H1 (cell line): Measurements from ENCODE around the gene ICE1. TPM values are rescaled to one million over a fixed set of nuclear protein-coding genes. Genes with fewer than 3 reads are reported as not detected.

Experiments used
- CTCF ChIA-PET: fragments of 300-600 bp; sonication (Branson Sonifier 250); formaldehyde crosslinking; loops from one replicate; lab custom pipeline; 2021; ENCODE audit not compliant: partially characterized antibody; lab: Charles Lee
- POLR2A ChIA-PET: fragments of 300-600 bp; sonication (Branson Sonifier 250); formaldehyde crosslinking; loops from one replicate; lab custom pipeline; 2021; ENCODE audit warnings: inconsistent platforms; ENCODE audit not compliant: partially characterized antibody; lab: Charles Lee
- DNase-seq, 2 experiments: peaks; one replicate each; pipeline versions ENCODE4 v3.0.0 to v3.0.0-alpha.2; 2010 to 2022; ENCODE audit warnings: low spot score in 2 of 2, low read depth in 1 of 2, mixed read lengths in 1 of 2
- FAIRE-seq: peaks from 2 replicates; lab custom pipeline; 2011; peaks lifted over from hg19 to GRCh38; lab: Jason Lieb, UNC
- H2AFZ ChIP-seq: 2 replicates; pipeline ENCODE4 v1.8.1; 2012; ENCODE audit warnings: low read length, inconsistent platforms
- H2AK5ac ChIP-seq: 2 replicates; pipeline ENCODE4 v1.6.1; 2013; ENCODE audit warnings: low read depth, low read length
- H2BK120ac ChIP-seq: replicated peaks from 2 replicates; pipeline ENCODE3; 2013; ENCODE audit warnings: low read depth, low read length, inconsistent platforms
- H2BK12ac ChIP-seq: 2 replicates; pipeline ENCODE4 v1.6.1; 2013; ENCODE audit warnings: low read depth, low read length
- H2BK15ac ChIP-seq: 2 replicates; pipeline ENCODE4 v1.6.1; 2013; ENCODE audit warnings: low read length
- H2BK20ac ChIP-seq: 2 replicates; pipeline ENCODE4 v1.6.1; 2013; ENCODE audit warnings: low read length
- H2BK5ac ChIP-seq: 2 replicates; pipeline ENCODE4 v1.6.1; 2013; ENCODE audit warnings: low read depth, low read length
- H3K14ac ChIP-seq: 2 replicates; pipeline ENCODE4 v1.6.1; 2013; ENCODE audit warnings: inconsistent platforms; ENCODE audit not compliant: insufficient read length
- H3K18ac ChIP-seq: 2 replicates; pipeline ENCODE4 v1.6.1; 2013; ENCODE audit warnings: low read length; ENCODE audit errors: extremely low read depth
- H3K23ac ChIP-seq: 2 replicates; pipeline ENCODE4 v1.6.1; 2013; ENCODE audit warnings: inconsistent platforms; ENCODE audit not compliant: insufficient read length
- H3K23me2 ChIP-seq: 2 replicates; pipeline ENCODE4 v1.6.1; 2013; ENCODE audit warnings: low read depth, low read length
- H3K27ac ChIP-seq: 2 replicates; pipeline ENCODE4 v1.6.1; 2011; ENCODE audit warnings: low read depth, low read length, inconsistent platforms
- H3K27me3 ChIP-seq, 4 experiments: replicated peaks in 1 of 4; 1 replicate in 1 of 4; 2 replicates in 3 of 4; pipeline versions ENCODE4 v1.6.1 to v1.8.1; 2011 to 2013; ENCODE audit warnings: low read length in 3 of 4, mild to moderate bottlenecking in 3 of 4, inconsistent platforms in 2 of 4, mixed read lengths in 2 of 4, moderate library complexity in 1 of 4; ENCODE audit not compliant: control insufficient read depth in 3 of 4, insufficient read depth in 3 of 4; ENCODE audit errors: extremely low read depth in 1 of 4
- H3K36me3 ChIP-seq, 4 experiments: 2 replicates each; pipeline versions ENCODE4 v1.6.1 to v1.8.1; 2011 to 2013; ENCODE audit warnings: mild to moderate bottlenecking in 4 of 4, low read length in 3 of 4, moderate library complexity in 2 of 4, control low read depth in 1 of 4, inconsistent platforms in 1 of 4; ENCODE audit not compliant: insufficient read depth in 4 of 4, control insufficient read depth in 2 of 4
- H3K4ac ChIP-seq: replicated peaks from 2 replicates; pipeline ENCODE3; 2013; ENCODE audit warnings: low read length, low read depth, mixed read lengths, inconsistent platforms; ENCODE audit not compliant: insufficient read length
- H3K4me1 ChIP-seq, 4 experiments: replicated peaks in 1 of 4; 1 replicate in 1 of 4; 2 replicates in 3 of 4; pipeline versions ENCODE4 v1.6.1 to v1.8.1; 2011 to 2013; ENCODE audit warnings: low read length in 3 of 4, inconsistent platforms in 2 of 4, mixed read lengths in 1 of 4; ENCODE audit not compliant: insufficient read depth in 4 of 4, control insufficient read depth in 3 of 4
- H3K4me2 ChIP-seq, 2 experiments: 2 replicates each; pipeline versions ENCODE4 v1.6.1 to v1.8.1; 2011 to 2013; ENCODE audit warnings: low read depth in 2 of 2, low read length in 2 of 2, control low read depth in 1 of 2, inconsistent platforms in 1 of 2, mild to moderate bottlenecking in 1 of 2; ENCODE audit not compliant: insufficient read depth in 1 of 2
- H3K4me3 ChIP-seq, 4 experiments: fragments of 200-600, 300-600 bp in 1 of 4; sonication (generic), shearing (Covaris generic), sonication (Bioruptor Twin) in 1 of 4; 2 replicates each; pipeline versions ENCODE4 v1.5.1 to v1.8.1; 2011 to 2016; ENCODE audit warnings: low read length in 4 of 4, low read depth in 3 of 4, control low read depth in 2 of 4, inconsistent platforms in 2 of 4, mild to moderate bottlenecking in 2 of 4, mixed read lengths in 1 of 4, moderate library complexity in 1 of 4; ENCODE audit not compliant: insufficient read depth in 2 of 4; ENCODE audit errors: extremely low read depth in 1 of 4
- H3K56ac ChIP-seq: replicated peaks from 2 replicates; pipeline ENCODE3; 2013; ENCODE audit warnings: low read depth, mild to moderate bottlenecking, mixed read lengths, low read length, inconsistent platforms; ENCODE audit not compliant: insufficient read length
- H3K79me1 ChIP-seq: 2 replicates; pipeline ENCODE4 v1.6.1; 2013; ENCODE audit warnings: low read depth, low read length, control low read depth
- H3K79me2 ChIP-seq, 2 experiments: 2 replicates each; pipeline versions ENCODE4 v1.6.1 to v1.8.1; 2012 to 2013; ENCODE audit warnings: low read length in 2 of 2, mild to moderate bottlenecking in 2 of 2, inconsistent platforms in 1 of 2; ENCODE audit not compliant: insufficient read depth in 2 of 2, control insufficient read depth in 1 of 2
- H3K9ac ChIP-seq, 4 experiments: replicated peaks in 1 of 4; 1 replicate in 1 of 4; 2 replicates in 3 of 4; pipeline versions ENCODE4 v1.6.1 to v1.8.1; 2011 to 2013; ENCODE audit warnings: low read depth in 3 of 4, low read length in 3 of 4, control low read depth in 2 of 4, mild to moderate bottlenecking in 2 of 4, moderate library complexity in 2 of 4, inconsistent platforms in 1 of 4; ENCODE audit errors: extremely low read depth in 1 of 4
- H3K9me3 ChIP-seq, 2 experiments: 2 replicates each; pipeline versions ENCODE4 v1.6.1 to v1.8.1; 2012 to 2013; ENCODE audit warnings: mild to moderate bottlenecking in 2 of 2, moderate library complexity in 2 of 2, control low read depth in 1 of 2, inconsistent platforms in 1 of 2, low read depth in 1 of 2, low read length in 1 of 2, mixed read lengths in 1 of 2; ENCODE audit not compliant: insufficient read depth in 2 of 2
- H4K20me1 ChIP-seq, 2 experiments: replicated peaks in 1 of 2; 2 replicates each; pipeline versions ENCODE3 to v1.8.1; 2011 to 2013; ENCODE audit warnings: inconsistent platforms in 2 of 2, low read length in 2 of 2, mild to moderate bottlenecking in 1 of 2; ENCODE audit not compliant: insufficient read depth in 2 of 2, control insufficient read depth in 1 of 2
- H4K5ac ChIP-seq: 2 replicates; pipeline ENCODE4 v1.6.1; 2013; ENCODE audit warnings: low read length, low read depth, mixed read lengths, inconsistent platforms; ENCODE audit not compliant: insufficient read length
- H4K8ac ChIP-seq: 2 replicates; pipeline ENCODE4 v1.8.0; 2013; ENCODE audit warnings: mild to moderate bottlenecking, moderate library complexity, low read length, inconsistent platforms; ENCODE audit not compliant: insufficient read depth; ENCODE audit errors: extremely low read depth
- H4K91ac ChIP-seq: replicated peaks from 2 replicates; pipeline ENCODE3; 2013; ENCODE audit warnings: low read length, mixed read lengths, inconsistent platforms; ENCODE audit not compliant: insufficient read length
- ATF3 ChIP-seq: IDR thresholded peaks from 2 replicates; pipeline ENCODE4 v1.6.1; 2011; ENCODE audit warnings: low read depth, mild to moderate bottlenecking, low read length; ENCODE audit not compliant: insufficient read depth
- EGR1 ChIP-seq: IDR thresholded peaks from 2 replicates; pipeline ENCODE4 v1.6.1; 2011; ENCODE audit warnings: low read depth, low read length, borderline replicate concordance
- RBBP5 ChIP-seq: IDR thresholded peaks from 2 replicates; pipeline ENCODE4 v1.7.1; 2012; ENCODE audit warnings: low read depth, mild to moderate bottlenecking, inconsistent platforms, low read length, moderate library complexity, borderline replicate concordance
- TAF1 ChIP-seq: IDR thresholded peaks from 2 replicates; pipeline ENCODE4 v1.6.1; 2011; ENCODE audit warnings: mild to moderate bottlenecking, low read depth, low read length
- WGBS, 2 experiments: shearing (Covaris generic) in 1 of 2; methylation state at CpG; one replicate each; pipeline versions ENCODE4 v1.1.6 to v1.1.7; 2013 to 2015; ENCODE audit warnings: low lambda C conversion rate in 2 of 2, mixed read lengths in 2 of 2, inconsistent platforms in 1 of 2, low coverage in 1 of 2, missing lambda C conversion rate in 1 of 2; ENCODE audit not compliant: insufficient replicate concordance in 2 of 2, insufficient coverage in 1 of 2, insufficient read length in 1 of 2; ENCODE audit errors: extremely low coverage in 1 of 2, missing lambda C conversion rate in 1 of 2; 5-methylcytosine and 5-hydroxymethylcytosine counted together
- polyA plus RNA-seq, 7 experiments: library from polyadenylated mRNA; depleted of rRNA in 3 of 7; stranded (reverse) in 5 of 7; unstranded in 2 of 7; fragments of >200 nt in 5 of 7; fragments of 200-250 nt in 2 of 7; gene quantifications; 1 replicate in 5 of 7; 2 replicates in 1 of 7; 4 replicates in 1 of 7; pipeline versions ENCODE4 v1.2.1 to v1.2.3, GENCODE V29; 2011 to 2013; ENCODE audit warnings: missing spikeins in 2 of 7, mixed read lengths in 2 of 7
- total RNA-seq: library from RNA; stranded (reverse); fragmentation: NEBNext Ultra II Directional; extraction: Animal tissue kit (Norgen Biotek cat#: 25700); gene quantifications from 2 replicates; pipeline ENCODE4 v1.2.1, GENCODE V29; 2021

ICE1 gene
- total and polyA plus RNA-seq, 2 of the 8 experiments (the other 6 are each of a cell fraction or from before 2014, with no cell fraction given): 11.8 to 53.9 TPM

- Histone ChIP-seq H3K27ac (no peak overlapping the region), H3K36me3 (peaks cover 11 to 88% (median 53%) of the 10 kb centered on the region in 4 experiments), H2BK12ac (no peak overlapping the region), H2AFZ (no peak overlapping the region), H4K5ac (no peak overlapping the region), H3K4me1 (no peaks in the 10 kb centered on the region), H2BK5ac (no peak overlapping the region), H4K8ac (peak overlapping the region; percentile 57; the same call in 1 of the 2 replicates), H2BK120ac (no peak overlapping the region), H3K23me2 (no peaks in the 10 kb centered on the region), H4K20me1 (peaks cover 0 to 5% of the 10 kb centered on the region in 2 experiments), H3K79me2 (no peaks in the 10 kb centered on the region), H3K27me3 (no peaks in the 10 kb centered on the region), H3K4ac (no peak overlapping the region), H2BK15ac (no peak overlapping the region), H3K9me3 (no peaks in the 10 kb centered on the region), H3K23ac (no peak overlapping the region), H2AK5ac (no peak overlapping the region), H4K91ac (no peak overlapping the region), H3K4me3 (no peak overlapping the region), H3K18ac (no peak overlapping the region), H2BK20ac (no peak overlapping the region), H3K9ac (no peak overlapping the region), H3K4me2 (no peak overlapping the region), H3K56ac (no peak overlapping the region), H3K79me1 (no peaks in the 10 kb centered on the region), H3K14ac (no peak overlapping the region)
- FAIRE-seq (no peak), DNase-seq (no peak)
- ChIA-PET CTCF (interaction anchor here (0.9 kb wide), 1 partner anchor 414 kb away, joined by 3 read pairs; no protein-coding TSS in a partner anchor), POLR2A (no interaction called here)
- WGBS, 2 experiments: 92% methylated on average over 18 of the region's 18 CpGs; no CpG with 5 or more reads in 1 of the 2 experiments
- no peak for TF ChIP-seq EGR1
- no peak for TF ChIP-seq RBBP5
- TF ChIP-seq TAF1: no peak
- no peak for TF ChIP-seq ATF3
These were observed 41.7 kb downstream of the ICE1 start for GRCh38 chr5:5464036-5464715.
